Measurements from ENCODE around the gene DGLUCY. TPM values are rescaled to one million over a fixed set of nuclear protein-coding genes. Genes with fewer than 3 reads are reported as not detected.

Gene DGLUCY
- total RNA-seq, 1 experiment from 2014 or later: 33.8 TPM

Other genes starting within 250 kb of the DGLUCY start
- gene RPS6KA5, start 53.4 kb upstream of the DGLUCY start, total RNA-seq (2014; rRNA removed; shearing (Covaris generic)): 1.2 and 3.3 TPM in 2 replicates
- 0.04 TPM in 1 of 2 replicates, not detected in the other for gene GPR68, start 130.6 kb downstream of the DGLUCY start, total RNA-seq (2014; rRNA removed; shearing (Covaris generic))